Common myeloid progenitor, CD34-positive (primary cell): Measurements from ENCODE around the gene TRAF7.
A peak's percentile ranks its signal among the peaks of the same experiment; 100 is the strongest.

Experiments used
- CTCF ChIA-PET: fragments of 350-600 bp; sonication (Branson Sonifier 250); formaldehyde crosslinking; loops from one replicate; lab custom pipeline; 2021; ENCODE audit warnings: antibody characterized with exemption; lab: Charles Lee
- POLR2A ChIA-PET: fragments of 350-600 bp; sonication (Branson Sonifier 250); formaldehyde crosslinking; loops from one replicate; lab custom pipeline; 2021; ENCODE audit warnings: antibody characterized with exemption; lab: Charles Lee
- DNase-seq, 3 donors: peaks; one replicate each; pipeline versions ENCODE4 v3.0.0 to v3.0.0-alpha.2; 2013
- H3K27ac ChIP-seq, 2 experiments: 1 replicate in 1 of 2; 2 replicates in 1 of 2; pipeline ENCODE4 v1.7.0; 2013; ENCODE audit warnings: inconsistent platforms in 2 of 2, low read length in 2 of 2, mild to moderate bottlenecking in 2 of 2, low read depth in 1 of 2, moderate library complexity in 1 of 2; ENCODE audit not compliant: severe bottlenecking in 2 of 2, insufficient read depth in 1 of 2, poor library complexity in 1 of 2
- H3K27me3 ChIP-seq, 5 experiments: replicated peaks in 2 of 5; 1 replicate in 3 of 5; 2 replicates in 2 of 5; pipeline versions ENCODE4 v1.6.1 to v1.7.0; 2013; ENCODE audit warnings: low read length in 4 of 5, mild to moderate bottlenecking in 2 of 5, moderate library complexity in 2 of 5, inconsistent platforms in 1 of 5; ENCODE audit not compliant: insufficient read depth in 5 of 5, control insufficient read depth in 4 of 5
- H3K36me3 ChIP-seq, 4 experiments: 1 replicate in 2 of 4; 2 replicates in 2 of 4; pipeline versions ENCODE4 v1.6.1 to v1.7.0; 2013; ENCODE audit warnings: low read length in 3 of 4, control low read depth in 1 of 4, mild to moderate bottlenecking in 1 of 4; ENCODE audit not compliant: control insufficient read depth in 4 of 4, insufficient read depth in 4 of 4
- H3K4me1 ChIP-seq, 4 experiments: 1 replicate in 3 of 4; 2 replicates in 1 of 4; pipeline versions ENCODE4 v1.6.1 to v1.7.1; 2013; ENCODE audit warnings: low read length in 3 of 4, mild to moderate bottlenecking in 3 of 4, control low read depth in 1 of 4, inconsistent platforms in 1 of 4, moderate library complexity in 1 of 4; ENCODE audit not compliant: control insufficient read depth in 4 of 4, insufficient read depth in 4 of 4; ENCODE audit errors: control extremely low read depth in 1 of 4
- H3K4me3 ChIP-seq, 7 experiments: 1 replicate in 4 of 7; 2 replicates in 3 of 7; pipeline versions ENCODE4 v1.5.1 to v1.7.0; 2013; ENCODE audit warnings: mild to moderate bottlenecking in 7 of 7, low read length in 6 of 7, moderate library complexity in 6 of 7, inconsistent platforms in 2 of 7, low read depth in 2 of 7, control low read depth in 1 of 7; ENCODE audit not compliant: insufficient read depth in 4 of 7, control insufficient read depth in 1 of 7; ENCODE audit errors: extremely low read depth in 1 of 7
- H3K9me3 ChIP-seq, 5 experiments: 1 replicate in 4 of 5; 2 replicates in 1 of 5; pipeline versions ENCODE4 v1.6.1 to v1.7.1; 2013; ENCODE audit warnings: low read length in 4 of 5, mild to moderate bottlenecking in 2 of 5, inconsistent platforms in 1 of 5, low read depth in 1 of 5, moderate library complexity in 1 of 5; ENCODE audit not compliant: control insufficient read depth in 4 of 5, insufficient read depth in 2 of 5; ENCODE audit errors: control extremely low read depth in 1 of 5
- WGBS: methylation state at CpG from one replicate; pipeline ENCODE4 v1.1.5; 2013; ENCODE audit not compliant: insufficient coverage; 5-methylcytosine and 5-hydroxymethylcytosine counted together

Gene TRAF7

GRCh38 chr16:2189252-2189893, 33.8 kb downstream of the TRAF7 start:
- CTCF ChIA-PET = no interaction called here
- DNase-seq = no peak
- Histone ChIP-seq H3K4me1 (no peaks in the 10 kb centered on the region), H3K36me3 (no peaks in the 10 kb centered on the region), H3K27me3 (peaks cover 0 to 12% (median 3%) of the 10 kb centered on the region in 5 experiments), H3K27ac (no peak overlapping the region), H3K9me3 (no peaks in the 10 kb centered on the region), H3K4me3 (no peak overlapping the region)
- WGBS = 98% methylated on average over 20 of the region's 25 CpGs
- POLR2A ChIA-PET = no interaction called here

DNA sequence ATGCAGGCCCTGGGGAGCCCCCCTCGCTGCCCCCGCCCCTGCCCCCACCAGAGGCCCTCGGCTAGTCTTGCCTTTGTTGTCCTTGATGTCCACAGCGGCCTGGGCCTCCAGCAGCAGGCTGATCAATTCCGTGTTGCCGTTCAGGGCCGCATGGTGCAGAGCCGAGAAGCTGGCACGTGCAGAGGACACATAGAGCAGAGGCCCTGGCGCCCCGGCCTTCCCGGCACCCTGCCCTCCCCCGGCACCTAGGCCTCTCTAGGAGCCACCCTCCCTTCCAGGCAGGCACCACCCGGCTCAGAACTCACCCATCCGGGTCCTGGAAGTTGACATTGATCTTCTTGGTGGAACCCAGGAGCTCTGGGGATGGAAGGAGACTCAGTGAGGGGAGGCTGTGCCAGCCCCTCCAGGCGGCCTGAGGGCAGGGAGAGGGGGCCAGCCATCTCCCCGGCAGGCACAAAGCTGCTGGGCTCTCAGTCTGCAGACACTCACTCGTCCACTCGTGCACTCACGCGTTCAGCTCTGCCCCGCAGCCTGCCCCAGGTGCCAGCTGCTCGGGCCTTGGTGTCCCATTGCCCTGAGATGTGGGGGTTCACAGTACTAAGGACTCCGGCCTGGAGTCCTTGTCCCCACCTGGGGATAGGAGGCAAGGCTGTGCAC, 34.5 kb downstream of the TRAF7 start:
- peaks cover 0 to 20% (median 11%) of the 10 kb centered on the region in 5 experiments for H3K27me3 ChIP-seq
- H3K9me3 ChIP-seq = no peaks in the 10 kb centered on the region
- ChIA-PET CTCF (no interaction called here), POLR2A (no interaction called here)
- DNase-seq = no peak
- 97% methylated on average over 17 of the region's 24 CpGs for WGBS
- H3K36me3 ChIP-seq = no peaks in the 10 kb centered on the region
- H3K27ac ChIP-seq = no peak overlapping the region
- peaks cover 0 to 4% (median 2%) of the 10 kb centered on the region in 4 experiments for H3K4me1 ChIP-seq
- no peak overlapping the region for H3K4me3 ChIP-seq

GRCh38 chr16:2190659-2191445, 35.3 kb downstream of the TRAF7 start:
- H3K27me3 ChIP-seq = peaks cover 0 to 27% (median 16%) of the 10 kb centered on the region in 5 experiments
- DNase-seq = no peak
- H3K4me3 ChIP-seq = no peak overlapping the region
- no peaks in the 10 kb centered on the region for H3K9me3 ChIP-seq
- peaks cover 0 to 11% (median 9%) of the 10 kb centered on the region in 4 experiments for H3K4me1 ChIP-seq
- WGBS = 95% methylated on average over 21 of the region's 25 CpGs
- POLR2A ChIA-PET = no interaction called here
- H3K36me3 ChIP-seq = no peaks in the 10 kb centered on the region
- H3K27ac ChIP-seq = no peak overlapping the region
- CTCF ChIA-PET = interaction anchor here (0.8 kb wide), 1 partner anchor 13 kb away, joined by 3 read pairs; no protein-coding TSS in a partner anchor

GRCh38 chr16:2191446-2191706, 35.8 kb downstream of the TRAF7 start:
- Histone ChIP-seq H3K4me1 (peaks cover 0 to 13% (median 11%) of the 10 kb centered on the region in 4 experiments), H3K9me3 (no peaks in the 10 kb centered on the region), H3K27me3 (peaks cover 0 to 31% (median 16%) of the 10 kb centered on the region in 5 experiments), H3K27ac (no peak overlapping the region), H3K36me3 (no peaks in the 10 kb centered on the region), H3K4me3 (no peak overlapping the region)
- WGBS = 97% methylated on average over 10 of the region's 11 CpGs
- no peak for DNase-seq
- POLR2A ChIA-PET = interaction anchor here (0.6 kb wide), 1 partner anchor 13 kb away, joined by 3 read pairs; no protein-coding TSS in a partner anchor
- CTCF ChIA-PET = interaction anchor here (0.8 kb wide), 1 partner anchor 14 kb away, joined by 3 read pairs; no protein-coding TSS in a partner anchor

- POLR2A ChIA-PET = no interaction called here
- 81% methylated on average over 14 of the region's 16 CpGs for WGBS
- Histone ChIP-seq H3K27me3 (peaks cover 8 to 58% (median 23%) of the 10 kb centered on the region in 5 experiments), H3K4me3 (no peak overlapping the region), H3K9me3 (no peaks in the 10 kb centered on the region), H3K4me1 (peaks cover 0 to 16% (median 11%) of the 10 kb centered on the region in 4 experiments), H3K36me3 (no peaks in the 10 kb centered on the region), H3K27ac (no peak overlapping the region)
- CTCF ChIA-PET = interaction anchor here (0.8 to 2.6 kb wide), 9 partner anchors 9 to 343 kb away, joined by 3 to 8 read pairs (median 5); partner anchors contain the start of genes CCNF and ECI1
- DNase-seq = peak in 2 of 3 donors; percentile 42 to 55
These were observed 38.7 kb downstream of the TRAF7 start for GRCh38 chr16:2194166-2194834.

DNA sequence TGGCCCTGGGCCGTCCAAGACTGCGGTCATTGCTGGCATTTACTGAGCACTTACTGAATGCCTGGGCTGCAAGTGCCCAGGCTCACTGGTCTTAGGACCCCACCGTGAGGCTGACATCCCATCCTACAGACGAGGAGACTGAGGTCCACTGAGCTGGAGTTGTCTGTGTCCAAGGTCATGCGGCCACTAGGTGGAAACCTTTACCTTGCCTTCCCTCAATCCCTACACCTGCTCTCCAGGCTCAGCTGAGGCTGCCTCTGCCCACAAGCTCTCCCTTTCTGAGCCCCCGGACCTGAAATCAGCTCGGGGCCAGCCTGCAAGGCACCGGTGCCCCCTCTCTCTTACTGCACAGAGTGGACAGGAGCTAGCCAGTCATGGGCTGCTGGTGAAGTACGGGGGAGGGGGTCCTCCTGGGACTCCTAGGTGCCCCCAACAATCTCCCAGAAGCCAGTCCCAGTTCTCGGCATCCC, 39.3 kb downstream of the TRAF7 start:
- 42% methylated on average over 5 of the region's 10 CpGs for WGBS
- ChIA-PET CTCF (interaction anchor here (0.8 to 2.6 kb wide), 9 partner anchors 9 to 342 kb away, joined by 3 to 8 read pairs (median 5); partner anchors contain the start of genes CCNF and ECI1), POLR2A (interaction anchor here (0.9 kb wide), 1 partner anchor 39 kb away, joined by 3 read pairs; the partner anchor contains the start of gene TRAF7)
- H3K27ac ChIP-seq = no peak overlapping the region
- peak overlapping the region in 2 of 7 experiments; percentile 6 to 19 for H3K4me3 ChIP-seq
- DNase-seq = peak; percentile 40 to 69 (median 64)
- H3K27me3 ChIP-seq = peaks cover 8 to 61% (median 23%) of the 10 kb centered on the region in 5 experiments
- peaks cover 0 to 16% (median 11%) of the 10 kb centered on the region in 4 experiments for H3K4me1 ChIP-seq
- H3K36me3 ChIP-seq = no peaks in the 10 kb centered on the region
- no peaks in the 10 kb centered on the region for H3K9me3 ChIP-seq
